Cardiac atrium fibroblast (primary cell): ENCODE results near the gene CD302. TPM values are rescaled to one million over a fixed set of nuclear protein-coding genes. Genes with fewer than 3 reads are reported as not detected.

Experiments used
- total RNA-seq: library from RNA; depleted of rRNA; stranded (reverse); fragments of >200 nt; gene quantifications from 2 replicates; pipeline ENCODE4 v1.2.3, GENCODE V29; 2015

Gene CD302, protein sequence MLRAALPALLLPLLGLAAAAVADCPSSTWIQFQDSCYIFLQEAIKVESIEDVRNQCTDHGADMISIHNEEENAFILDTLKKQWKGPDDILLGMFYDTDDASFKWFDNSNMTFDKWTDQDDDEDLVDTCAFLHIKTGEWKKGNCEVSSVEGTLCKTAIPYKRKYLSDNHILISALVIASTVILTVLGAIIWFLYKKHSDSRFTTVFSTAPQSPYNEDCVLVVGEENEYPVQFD
- total RNA-seq: 19.6 and 31.8 TPM in 2 replicates

DNA sequence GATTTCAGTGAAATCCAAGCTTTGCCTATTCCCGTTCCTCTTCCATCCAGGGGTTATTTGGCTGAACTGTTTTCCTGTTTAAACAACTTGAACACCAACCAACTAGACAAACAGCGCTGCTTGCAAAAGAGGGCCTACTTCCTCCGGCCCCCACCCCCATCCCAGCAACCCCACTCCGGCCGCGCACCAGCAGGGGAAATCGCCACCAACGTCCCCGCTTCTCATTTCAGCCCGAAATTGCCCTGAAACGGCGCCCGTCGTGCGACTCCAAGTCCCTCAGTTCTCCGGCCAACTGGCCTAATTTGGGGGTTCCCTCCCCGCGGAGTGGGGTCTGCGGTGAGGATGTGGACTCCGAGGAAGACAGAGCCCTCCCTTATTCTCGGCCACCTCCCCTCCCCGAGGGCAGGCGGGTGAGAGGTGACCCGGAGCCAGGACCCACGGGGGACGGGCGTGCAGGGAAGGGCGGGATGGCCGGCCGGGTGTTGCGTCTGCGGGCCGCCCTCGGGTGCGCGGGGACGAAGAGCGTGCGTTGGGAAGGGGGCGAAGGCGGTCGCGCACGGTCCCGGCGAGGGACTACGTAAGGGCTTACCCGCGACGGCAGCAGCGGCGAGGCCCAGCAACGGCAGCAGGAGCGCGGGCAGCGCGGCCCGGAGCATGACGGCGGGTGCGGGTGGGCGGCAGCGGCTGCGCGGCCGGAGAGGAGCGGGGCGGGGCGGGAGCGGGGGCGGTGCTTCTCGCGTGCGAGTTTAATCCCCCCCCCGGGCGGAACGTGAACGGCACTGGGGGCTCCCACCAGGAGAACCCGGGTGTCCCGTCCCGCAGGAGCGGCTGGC is at the start of gene CD302:
TSS of gene CD302 (minus strand) at position 666 of the 833 bp plus-strand sequence. CDS start at position 656, 10 bp downstream.

Other genes starting within 250 kb of the CD302 start
- 16.1 and 22.0 TPM in 2 replicates for gene BAZ2B, start 181.7 kb downstream of the CD302 start, total RNA-seq
- 64.1 and 67.6 TPM in 2 replicates for gene MARCHF7, start 85.7 kb downstream of the CD302 start, total RNA-seq
- gene LY75, start 106.5 kb upstream of the CD302 start, total RNA-seq: 4.7 and 6.7 TPM in 2 replicates